OCI-M1 (cell line): ENCODE data around the gene ATP8A2.
"Not testable (repeated sequence)": the region's sequence is repeated elsewhere in the genome, so short reads cannot be mapped to it uniquely, and the experiment has no call there.

Experiments used
- DNase-seq: peaks from one replicate; lab custom pipeline; 2025; lab: John Stamatoyannopoulos, UW

Gene ATP8A2

DNA sequence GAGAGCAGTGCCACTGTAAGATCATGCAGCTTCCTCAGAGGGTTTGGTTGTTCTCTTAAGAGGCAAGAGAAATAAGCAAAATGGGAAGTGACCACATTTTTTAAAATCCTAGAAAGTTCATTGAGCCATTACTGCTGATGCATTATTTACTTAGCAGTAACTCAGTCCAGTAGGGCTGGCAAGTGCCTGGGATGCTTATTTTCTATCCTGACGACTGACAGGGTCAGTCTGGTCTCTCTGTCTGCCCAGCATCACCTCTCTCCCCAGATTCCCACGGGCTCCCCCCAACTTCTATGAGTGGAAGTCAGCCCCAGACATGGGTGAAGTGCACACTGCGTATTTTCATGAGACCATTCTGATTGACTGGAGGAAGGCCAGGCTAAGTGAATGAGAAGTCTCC is 669.7 kb downstream of the ATP8A2 start:
- no peak for DNase-seq

GRCh38 chr13:26042785-26043184 is 671.0 kb downstream of the ATP8A2 start:
- DNase-seq: no peak

DNA sequence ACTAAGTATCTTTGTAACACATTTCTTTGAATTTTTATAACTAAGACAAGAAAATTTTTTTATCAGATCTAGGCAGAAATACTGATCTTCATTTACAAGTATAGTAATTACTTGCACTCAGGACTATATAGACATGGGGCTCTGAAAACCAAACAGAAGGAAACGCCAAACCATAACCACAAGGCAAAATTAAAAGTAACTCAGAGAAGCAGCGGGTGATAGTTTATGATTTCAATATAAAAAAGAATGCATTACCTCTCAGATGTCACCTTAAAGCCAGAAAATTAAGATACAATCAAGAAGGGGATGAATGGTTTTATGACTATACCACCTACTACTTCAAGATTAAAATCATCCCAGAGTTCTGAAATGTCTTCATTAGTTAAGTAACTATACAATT is 673.4 kb downstream of the ATP8A2 start:
- DNase-seq: no peak

GRCh38 chr13:26046639-26047038 is 674.9 kb downstream of the ATP8A2 start:
- no peak for DNase-seq

DNA sequence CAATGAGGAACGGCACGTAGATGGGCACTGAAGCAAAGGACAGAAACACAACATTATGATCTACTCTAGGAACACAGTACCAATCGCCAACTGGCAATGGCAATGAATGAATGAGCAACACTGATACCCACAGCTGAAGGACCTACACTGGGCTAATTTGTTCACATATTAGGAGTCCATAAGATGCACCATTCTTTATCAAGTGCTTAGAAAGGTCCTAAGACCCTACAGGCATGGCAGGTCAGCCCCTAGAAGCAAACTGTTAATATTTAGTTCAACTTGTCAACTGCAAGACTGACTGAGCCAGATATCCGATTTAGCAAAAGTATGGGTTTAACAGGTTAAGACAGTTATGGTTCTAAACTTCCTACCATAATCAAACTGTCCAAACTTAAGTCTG is 675.3 kb downstream of the ATP8A2 start:
- DNase-seq: no peak

DNA sequence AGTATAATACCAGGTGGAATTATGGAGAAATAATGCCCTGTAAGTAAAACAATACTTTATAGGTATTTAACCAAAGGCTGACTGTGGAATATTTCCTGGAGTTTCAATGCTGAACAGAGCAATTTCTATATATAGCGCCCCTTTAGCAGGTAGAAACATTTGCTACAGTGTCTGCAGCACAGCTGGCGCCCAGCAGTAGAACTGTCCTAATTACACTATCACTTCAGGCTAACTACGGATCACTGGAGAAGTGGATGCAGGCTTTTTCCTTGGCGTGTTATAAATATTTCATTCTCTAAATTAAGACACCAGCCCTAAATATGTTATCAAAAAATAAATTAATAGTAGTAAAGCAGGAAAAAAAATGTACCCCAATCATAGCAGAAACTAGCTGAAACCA is 677.0 kb downstream of the ATP8A2 start:
- no peak for DNase-seq

DNA sequence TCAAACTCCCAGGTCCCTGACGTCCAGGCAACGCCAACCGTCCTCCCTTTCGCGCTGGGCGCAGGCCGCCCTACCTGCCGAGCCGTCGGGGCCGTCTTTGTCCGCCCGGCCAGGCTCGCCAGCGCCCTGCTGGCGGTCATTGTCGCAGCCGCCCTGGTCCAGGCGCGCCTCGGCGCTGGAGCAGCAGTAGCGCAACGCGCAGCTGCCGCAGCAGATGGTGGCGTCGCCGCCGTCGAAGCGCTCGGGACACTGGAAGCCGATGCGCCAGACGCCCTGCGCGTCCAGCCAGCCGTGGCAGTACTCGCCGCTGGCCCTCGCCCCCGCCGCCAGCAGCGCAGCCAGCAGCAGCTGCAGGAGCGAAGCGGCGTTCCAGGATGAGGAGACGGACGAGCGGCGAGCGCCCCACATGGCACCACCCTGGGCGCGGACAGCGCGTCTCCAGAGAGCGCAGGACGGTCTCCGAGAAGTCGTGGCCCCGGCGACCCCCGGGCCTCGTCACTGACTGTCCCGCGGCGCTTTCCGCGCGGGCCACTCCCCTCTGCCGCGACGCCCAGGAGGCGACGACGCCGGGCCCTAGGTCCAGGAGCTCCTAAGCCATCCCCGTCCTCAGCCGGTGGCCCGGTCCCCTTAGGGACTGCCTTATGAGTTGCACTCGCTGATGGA is 678.9 kb downstream of the ATP8A2 start:
- no peak for DNase-seq

DNA sequence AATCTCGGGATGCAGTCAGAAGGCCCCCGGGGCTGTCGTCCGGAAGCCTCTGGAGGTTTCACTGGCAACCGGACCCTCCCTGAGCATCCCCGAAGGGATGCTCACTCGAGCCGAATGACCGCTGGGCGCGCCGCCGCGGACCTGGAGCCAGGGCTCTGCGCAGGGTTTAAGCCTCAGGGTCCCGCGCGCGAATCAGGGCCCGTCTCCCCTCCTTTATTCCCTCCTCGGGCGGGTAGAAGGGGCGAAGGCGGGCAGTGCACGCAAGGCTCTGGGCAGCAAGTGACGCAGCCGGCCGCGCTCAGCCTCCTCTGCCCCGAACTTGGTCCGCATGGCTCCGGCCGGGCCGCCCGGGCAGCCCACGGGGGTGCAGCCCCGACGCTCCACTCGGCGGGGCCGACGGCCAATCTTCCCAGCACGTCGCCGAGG is 679.5 kb downstream of the ATP8A2 start:
- DNase-seq: no peak

DNA sequence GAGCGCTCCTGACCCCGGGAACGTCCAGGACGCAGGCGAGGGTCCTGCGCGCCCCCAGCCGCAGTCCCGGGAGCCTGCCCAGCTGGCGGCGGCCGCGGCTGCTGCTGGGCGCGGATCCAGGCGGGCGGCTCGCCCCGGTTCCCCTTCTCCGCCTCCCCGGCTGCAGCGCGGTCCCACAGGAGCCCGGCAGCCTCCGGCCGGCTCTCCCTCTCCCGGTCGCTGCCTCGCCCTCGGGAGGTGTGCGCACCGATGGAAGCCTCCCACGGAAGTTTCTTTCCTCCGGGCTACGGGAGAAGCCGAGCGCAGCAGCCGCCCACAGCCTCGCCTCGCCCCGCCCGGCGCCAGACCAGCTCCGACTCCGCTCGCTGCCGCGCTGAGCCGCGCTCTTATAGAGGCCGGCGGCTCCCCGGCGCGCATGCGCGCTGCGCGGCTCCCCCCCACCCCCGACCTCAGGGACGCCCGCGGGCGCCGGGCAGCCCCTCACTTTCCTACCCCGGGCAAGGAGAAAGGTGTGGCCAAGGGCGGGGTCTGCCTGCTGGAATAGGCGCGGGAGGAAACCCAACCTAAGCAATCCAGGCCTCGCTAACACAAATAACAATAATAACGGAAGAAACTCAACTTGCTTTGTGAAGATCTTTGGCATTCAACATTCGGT is 680.0 kb downstream of the ATP8A2 start, which contains the start of gene SHISA2:
SHISA2 (minus strand) TSS at position 360 of the 655 bp plus-strand sequence. CDS start 1,041 bp downstream, outside the sequence.
- DNase-seq: no peak

DNA sequence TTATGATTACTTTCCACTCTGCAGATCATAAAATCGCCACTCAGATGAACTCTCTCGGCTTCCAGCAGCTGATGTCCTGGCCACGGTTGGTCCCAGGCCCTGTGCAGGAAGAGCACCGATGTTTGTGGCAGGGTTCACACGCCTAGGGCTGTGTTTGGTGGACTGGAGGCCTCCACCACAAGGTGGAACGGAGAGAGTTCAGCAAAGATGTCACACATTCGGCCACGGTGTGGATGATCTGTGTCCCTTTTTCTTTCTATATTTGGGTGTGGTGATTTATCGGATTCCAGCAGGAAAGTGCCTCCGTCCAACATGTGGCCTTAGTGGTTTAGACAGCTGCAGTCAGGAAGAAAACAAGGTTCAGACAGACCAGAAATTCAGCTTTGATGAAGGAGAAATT is 680.6 kb downstream of the ATP8A2 start:
- DNase-seq: no peak

- DNase-seq: no peak
Measured at GRCh38 chr13:26053418-26053980, 681.7 kb downstream of the ATP8A2 start.

DNA sequence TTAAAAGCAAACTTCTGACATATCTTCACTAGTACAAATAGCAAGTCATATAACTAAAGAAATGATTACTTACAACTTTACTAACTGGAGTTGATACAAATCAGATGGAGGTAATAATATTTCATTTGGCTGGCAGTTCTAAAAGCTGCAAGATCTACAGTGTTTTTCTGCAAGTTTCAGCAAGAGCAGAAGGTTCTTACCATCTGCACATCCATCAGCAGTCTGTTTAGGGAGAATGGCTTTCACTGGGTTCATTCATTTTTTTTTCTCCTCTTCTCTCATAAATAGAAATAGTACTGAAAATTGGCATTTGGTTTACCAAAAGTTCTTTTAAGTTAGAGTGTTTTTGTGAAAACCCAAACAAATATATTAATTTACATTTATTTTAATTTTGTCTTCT is 683.1 kb downstream of the ATP8A2 start:
- no peak for DNase-seq

GRCh38 chr13:26058704-26059103 is 686.9 kb downstream of the ATP8A2 start:
- DNase-seq: no peak

- DNase-seq: no peak
Measured at GRCh38 chr13:26060357-26060756, 688.6 kb downstream of the ATP8A2 start.

DNA sequence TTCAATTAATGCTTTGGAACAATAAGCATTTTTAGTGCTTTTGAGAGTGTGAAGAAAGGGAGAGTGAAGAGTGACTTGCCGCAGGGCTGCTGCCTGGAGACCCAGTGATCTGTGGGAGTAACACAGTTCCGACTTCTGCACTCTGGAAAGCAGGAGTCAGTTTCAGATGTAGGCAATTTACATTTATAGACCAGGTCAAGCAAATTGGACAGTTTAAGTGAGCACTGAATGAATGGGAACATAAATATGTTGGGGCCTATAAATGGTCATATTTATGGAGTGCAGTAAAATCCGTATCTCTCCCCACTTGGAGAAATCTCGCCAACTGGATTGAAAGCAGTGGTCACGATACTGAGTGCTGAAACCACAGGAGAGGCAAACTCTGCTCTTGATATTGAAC is 689.5 kb downstream of the ATP8A2 start:
- DNase-seq: no peak

GRCh38 chr13:26061947-26062346 is 690.2 kb downstream of the ATP8A2 start:
- no peak for DNase-seq

DNA sequence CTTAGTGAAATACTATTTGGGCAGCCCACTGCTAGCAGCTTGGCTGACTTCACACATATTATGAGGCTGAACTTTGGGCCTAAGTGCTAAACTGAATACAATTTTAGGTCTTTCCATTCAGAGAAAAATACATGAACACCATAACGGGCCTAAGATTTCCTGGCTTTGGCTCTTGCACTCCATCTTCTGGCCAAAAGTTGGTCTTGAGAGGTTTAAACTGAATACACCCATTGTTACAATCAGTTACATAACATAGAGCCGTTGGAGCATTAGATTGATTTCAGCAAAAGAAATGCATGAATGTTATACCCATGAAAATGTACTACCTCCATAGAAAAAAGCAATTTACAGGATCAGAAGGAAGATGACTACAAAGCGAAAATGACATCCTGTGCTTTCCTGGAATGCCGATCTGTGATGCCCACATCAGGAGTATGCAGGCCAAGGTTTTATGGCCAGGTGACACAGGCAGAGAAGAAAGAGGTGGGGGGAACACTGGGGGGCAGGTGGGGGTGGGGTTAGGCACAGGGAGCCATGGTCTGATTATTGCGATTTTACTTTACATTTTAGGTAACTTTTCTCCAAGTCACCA is 691.2 kb downstream of the ATP8A2 start:
- peak; percentile 64 for DNase-seq

DNA sequence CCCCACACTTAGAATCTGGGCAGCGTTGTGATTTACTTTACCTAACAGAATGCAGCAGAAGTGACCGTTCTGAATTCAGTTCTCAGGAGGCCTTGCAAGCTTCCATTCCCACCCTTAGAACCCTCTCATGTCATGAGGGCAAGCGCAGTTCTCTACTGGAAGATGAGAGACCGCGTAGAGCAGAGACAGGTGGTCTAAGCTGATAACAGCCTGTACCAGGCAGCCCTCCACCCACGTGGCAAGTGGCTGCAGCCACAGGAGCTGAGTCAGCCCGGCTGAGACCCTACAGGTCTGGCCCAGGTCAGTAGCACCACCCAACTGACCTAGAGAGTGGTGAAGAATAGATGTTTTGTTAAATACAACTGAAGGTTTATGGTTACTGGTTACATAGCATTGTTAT is 694.7 kb downstream of the ATP8A2 start:
- DNase-seq: peak; percentile 70

GRCh38 chr13:26067601-26068000 is 695.8 kb downstream of the ATP8A2 start:
- peak; percentile 9 for DNase-seq

GRCh38 chr13:26068372-26068771 is 696.6 kb downstream of the ATP8A2 start:
- not testable (repeated sequence) for DNase-seq

GRCh38 chr13:26069642-26070041 is 697.9 kb downstream of the ATP8A2 start:
- DNase-seq: not testable (repeated sequence)

GRCh38 chr13:26071691-26072090 is 699.9 kb downstream of the ATP8A2 start:
- DNase-seq: no peak

DNA sequence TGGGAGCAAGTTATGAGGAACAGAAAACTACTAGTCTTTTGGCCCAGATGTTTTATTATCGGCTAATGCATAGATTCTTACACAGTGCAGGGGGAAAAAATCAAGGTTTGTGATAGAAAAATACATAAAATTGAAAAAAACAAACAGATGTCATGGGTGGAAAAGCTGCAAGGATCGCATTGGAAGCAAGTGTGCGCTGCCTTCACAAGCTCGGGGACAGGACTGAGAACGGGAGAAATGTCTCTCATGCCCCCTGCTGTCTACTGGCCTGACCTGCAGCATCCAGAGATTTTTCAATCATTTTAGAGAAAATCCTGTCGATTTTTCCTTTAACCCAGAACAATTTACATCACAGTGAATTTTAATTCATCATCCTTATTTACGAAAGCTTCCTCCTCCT is 700.6 kb downstream of the ATP8A2 start:
- DNase-seq: not testable (repeated sequence)
